GM21825 (cell line): Measurements from ENCODE around the gene MLF2.
"Not testable (repeated sequence)": the region's sequence is repeated elsewhere in the genome, so short reads cannot be mapped to it uniquely, and the experiment has no call there.

Experiments used
- ATAC-seq: cut with Tn5 transposase; IDR thresholded peaks from one replicate; pipeline ENCODE4 v1.9.1; 2021; ENCODE audit warnings: mild to moderate bottlenecking, moderate library complexity; ENCODE audit not compliant: unreplicated experiment

The MLF2 gene

GRCh38 chr12:6735448-6736191, 17.3 kb downstream of the MLF2 start:
- no peak for ATAC-seq

- ATAC-seq = no peak
These were observed 18.2 kb downstream of the MLF2 start for GRCh38 chr12:6734506-6735387.

- no peak for ATAC-seq
These were observed 22.8 kb downstream of the MLF2 start for GRCh38 chr12:6730169-6730568.

- ATAC-seq = no peak
These were observed 23.8 kb downstream of the MLF2 start for GRCh38 chr12:6729186-6729585.

- ATAC-seq = no peak
These were observed 27.6 kb downstream of the MLF2 start for GRCh38 chr12:6725350-6725749.

- peak; percentile 20 for ATAC-seq
These were observed 28.5 kb downstream of the MLF2 start for GRCh38 chr12:6724409-6724797.

GRCh38 chr12:6723607-6724408, 29.1 kb downstream of the MLF2 start, which contains the start of gene COPS7A:
Gene COPS7A (plus strand): TSS chr12:6724046. CDS start chr12:6724657, 611 bp downstream.
- peak; percentile 93 for ATAC-seq

- no peak for ATAC-seq
These were observed 30.1 kb downstream of the MLF2 start for GRCh38 chr12:6722863-6723262.

GRCh38 chr12:6716874-6717437, 36.0 kb downstream of the MLF2 start:
- no peak for ATAC-seq

GRCh38 chr12:6716031-6716873, 36.7 kb downstream of the MLF2 start:
- not testable (repeated sequence) for ATAC-seq

- ATAC-seq = no peak
These were observed 44.0 kb downstream of the MLF2 start for GRCh38 chr12:6708960-6709394.

GRCh38 chr12:6708351-6708750, 44.6 kb downstream of the MLF2 start:
- not testable (repeated sequence) for ATAC-seq

- ATAC-seq = no peak
These were observed 49.3 kb downstream of the MLF2 start for GRCh38 chr12:6703631-6704030.

GRCh38 chr12:6701078-6701768, 51.7 kb downstream of the MLF2 start:
- ATAC-seq = no peak

GRCh38 chr12:6700646-6701051, 52.3 kb downstream of the MLF2 start, which contains the start of gene PIANP:
Gene PIANP (minus strand): TSS chr12:6700815. CDS start chr12:6698061, 2,754 bp downstream.
- ATAC-seq = no peak

GRCh38 chr12:6699989-6700645, 52.8 kb downstream of the MLF2 start:
- ATAC-seq = no peak

- no peak for ATAC-seq
These were observed 53.5 kb downstream of the MLF2 start for GRCh38 chr12:6699259-6699988.
